Measurements from ENCODE around the gene BNIP5.

- TF ChIP-seq POLR2AphosphoS5 (IDR thresholded peaks at IDR 0.05) (no peak), CTCF (IDR thresholded peaks at IDR 0.05) (no peak), POLR2A (IDR thresholded peaks at IDR 0.05; ENCODE audit: low read depth) (no peak)
Measured at GRCh38 chr6:36330366-36330765, 6.3 kb downstream of the BNIP5 start.

All from esophagus muscularis mucosa (tissue), 3 donors.